ENCODE measurements around the gene APOD.

GRCh38 chr3:195587824-195588223, 4.1 kb upstream of the APOD start:
- TF ChIP-seq, protein P1, sequence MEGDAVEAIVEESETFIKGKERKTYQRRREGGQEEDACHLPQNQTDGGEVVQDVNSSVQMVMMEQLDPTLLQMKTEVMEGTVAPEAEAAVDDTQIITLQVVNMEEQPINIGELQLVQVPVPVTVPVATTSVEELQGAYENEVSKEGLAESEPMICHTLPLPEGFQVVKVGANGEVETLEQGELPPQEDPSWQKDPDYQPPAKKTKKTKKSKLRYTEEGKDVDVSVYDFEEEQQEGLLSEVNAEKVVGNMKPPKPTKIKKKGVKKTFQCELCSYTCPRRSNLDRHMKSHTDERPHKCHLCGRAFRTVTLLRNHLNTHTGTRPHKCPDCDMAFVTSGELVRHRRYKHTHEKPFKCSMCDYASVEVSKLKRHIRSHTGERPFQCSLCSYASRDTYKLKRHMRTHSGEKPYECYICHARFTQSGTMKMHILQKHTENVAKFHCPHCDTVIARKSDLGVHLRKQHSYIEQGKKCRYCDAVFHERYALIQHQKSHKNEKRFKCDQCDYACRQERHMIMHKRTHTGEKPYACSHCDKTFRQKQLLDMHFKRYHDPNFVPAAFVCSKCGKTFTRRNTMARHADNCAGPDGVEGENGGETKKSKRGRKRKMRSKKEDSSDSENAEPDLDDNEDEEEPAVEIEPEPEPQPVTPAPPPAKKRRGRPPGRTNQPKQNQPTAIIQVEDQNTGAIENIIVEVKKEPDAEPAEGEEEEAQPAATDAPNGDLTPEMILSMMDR (IDR thresholded peaks at IDR 0.05) = no peak
- no peak for TF ChIP-seq POLR2A (IDR thresholded peaks at IDR 0.05)
